GM18519 (cell line): Measurements from ENCODE around the gene RCBTB1.
"Not testable (repeated sequence)": the region's sequence is repeated elsewhere in the genome, so short reads cannot be mapped to it uniquely, and the experiment has no call there.

Experiments
- ATAC-seq: cut with Tn5 transposase; IDR thresholded peaks from one replicate; pipeline ENCODE4 v1.9.1; 2021; ENCODE audit warnings: mild to moderate bottlenecking, moderate library complexity; ENCODE audit not compliant: unreplicated experiment, low FRiP score

Gene RCBTB1

DNA sequence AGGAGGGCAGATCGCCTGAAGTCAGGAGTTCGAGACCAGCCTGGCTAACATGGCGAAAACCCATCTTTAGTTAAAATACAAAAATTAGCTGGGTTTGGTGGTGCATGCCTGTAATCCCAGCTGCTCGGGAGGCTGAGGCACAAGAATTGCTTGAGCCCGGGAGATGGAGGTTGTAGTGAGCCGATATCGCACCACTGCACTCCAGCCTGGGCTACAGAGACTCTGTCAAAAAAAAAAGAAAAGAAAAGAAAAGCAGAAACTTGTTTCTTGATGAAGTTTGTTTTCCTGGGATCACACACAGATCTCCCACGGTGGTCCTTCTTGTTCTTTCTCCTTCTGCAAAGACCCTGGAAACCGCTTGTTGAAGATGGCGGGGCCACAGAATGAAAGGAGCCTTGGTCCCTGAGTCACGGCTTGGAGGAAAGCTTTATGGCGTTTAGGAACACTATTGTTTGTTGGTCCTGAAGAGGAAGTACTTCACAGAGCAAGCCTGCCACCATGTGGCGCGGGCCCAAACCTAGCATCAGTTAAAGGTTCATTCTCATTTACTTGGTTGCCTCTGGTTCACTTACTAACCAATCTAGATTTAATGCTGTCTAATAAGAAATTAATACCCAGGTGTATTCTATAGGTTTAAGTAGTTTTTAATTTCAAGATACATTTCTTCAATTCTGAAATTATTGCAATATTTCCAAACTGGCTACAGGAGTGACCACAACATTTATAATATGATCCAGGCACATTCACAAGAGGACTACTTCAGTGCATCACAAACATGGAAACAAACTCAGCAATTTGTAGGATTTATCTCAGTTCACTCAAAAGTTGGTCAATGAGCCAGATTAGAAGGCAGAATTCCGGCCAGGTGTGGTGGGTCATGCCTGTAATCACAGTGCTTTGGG is 21.6 kb upstream of the RCBTB1 start:
- peak; percentile 89 for ATAC-seq

DNA sequence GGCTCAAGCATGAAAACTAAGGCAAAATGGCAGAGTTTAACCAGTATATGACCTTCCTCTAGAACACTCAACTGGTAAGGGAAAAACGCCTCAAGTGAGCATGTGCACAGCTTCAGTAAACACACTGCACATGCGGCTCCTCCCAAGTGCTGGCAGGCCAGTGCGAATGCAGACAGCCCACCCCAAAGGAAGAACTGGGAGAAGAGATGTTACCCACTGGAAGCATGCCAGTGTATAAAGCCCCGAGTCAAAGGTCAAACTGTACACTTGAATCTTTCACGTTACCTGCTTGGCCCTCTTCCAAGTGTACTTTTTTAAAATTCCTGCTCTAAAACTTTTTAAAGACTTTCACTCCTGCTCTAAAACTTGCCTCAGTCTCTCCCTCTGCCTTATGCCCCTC is 19.2 kb upstream of the RCBTB1 start:
- no peak for ATAC-seq

DNA sequence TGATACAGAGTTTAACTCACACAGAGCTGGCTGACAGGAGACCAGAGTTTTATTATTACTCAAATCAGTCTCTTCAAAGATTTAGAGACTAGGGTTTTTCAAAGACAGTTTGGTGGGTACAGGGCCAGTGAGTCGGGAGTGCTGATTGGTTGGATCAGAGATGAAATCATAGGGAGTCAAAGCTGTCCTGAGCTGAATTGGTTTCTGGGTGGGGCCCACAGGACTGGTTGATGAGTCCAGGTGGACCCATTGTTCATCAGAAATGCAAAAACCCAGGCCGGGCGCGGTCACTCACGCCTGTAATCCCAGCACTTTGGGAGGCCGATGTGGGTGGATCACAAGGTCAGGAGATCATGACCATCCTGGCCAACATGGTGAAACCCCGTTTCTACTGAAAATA is 17.3 kb upstream of the RCBTB1 start:
- not testable (repeated sequence) for ATAC-seq

DNA sequence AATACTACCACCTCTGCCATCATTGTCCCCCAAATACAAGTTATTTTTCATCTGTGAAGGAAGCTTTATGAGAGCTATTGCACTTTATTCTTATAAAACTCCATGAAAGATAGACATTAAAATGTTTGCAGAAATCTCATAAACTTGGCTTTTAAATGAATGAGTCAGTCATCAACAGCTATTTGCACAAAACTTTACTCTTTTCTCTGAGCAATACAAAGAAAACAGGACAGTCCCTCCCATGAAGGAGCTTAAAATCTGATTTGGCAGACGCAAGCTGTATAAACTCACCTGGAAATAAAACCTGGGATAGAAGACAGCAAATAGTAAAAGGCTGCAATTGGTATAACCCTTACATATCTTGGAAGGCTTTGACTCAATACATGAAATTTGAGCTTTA is 16.6 kb upstream of the RCBTB1 start:
- no peak for ATAC-seq

DNA sequence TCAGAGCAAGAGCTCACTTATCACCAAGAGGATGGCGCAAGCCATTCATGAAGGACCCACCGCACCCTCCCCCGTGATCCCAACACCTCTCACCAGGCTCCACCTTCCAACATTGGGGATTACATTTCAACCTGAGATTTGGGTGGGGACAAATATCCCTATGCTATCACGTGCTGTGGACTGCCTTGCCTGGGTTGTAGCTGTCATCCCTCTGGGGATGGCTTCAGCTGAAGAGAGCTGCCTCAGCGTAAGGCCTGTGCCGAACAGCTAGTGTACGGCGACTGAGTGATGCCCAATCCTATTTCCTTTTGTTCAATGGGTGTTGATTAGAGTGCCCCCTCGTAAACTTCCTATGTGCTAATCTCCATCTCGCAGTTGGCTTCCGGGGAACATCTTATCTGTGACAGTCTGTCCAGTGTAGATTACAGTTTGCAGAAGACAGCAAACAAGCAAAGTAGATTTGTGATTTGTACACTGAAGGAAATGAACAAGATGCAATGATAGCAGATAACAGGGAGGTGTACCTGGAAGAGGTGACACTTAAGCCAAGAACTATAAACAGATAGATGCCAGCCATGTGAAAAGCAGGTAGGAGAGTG is 11.8 kb upstream of the RCBTB1 start:
- no peak for ATAC-seq

DNA sequence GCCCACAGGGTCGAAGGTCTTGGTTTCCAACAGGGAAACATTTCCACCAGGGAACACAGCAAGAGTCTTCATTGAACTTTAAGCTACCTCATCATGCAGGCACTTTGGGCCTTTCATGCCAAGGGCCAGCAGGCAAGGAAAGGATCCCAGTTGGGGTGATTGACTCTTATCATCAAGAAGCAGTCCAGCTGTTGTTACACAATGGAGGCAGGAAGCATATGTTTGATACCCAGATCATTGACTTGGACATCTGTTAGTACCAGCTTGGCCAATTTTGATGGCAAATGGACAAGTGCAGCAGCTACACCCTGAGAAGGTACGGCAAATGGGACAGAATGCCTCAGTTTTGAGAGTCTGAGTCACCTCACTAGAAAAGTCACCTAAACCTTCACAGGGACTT is 10.9 kb upstream of the RCBTB1 start:
- no peak for ATAC-seq

DNA sequence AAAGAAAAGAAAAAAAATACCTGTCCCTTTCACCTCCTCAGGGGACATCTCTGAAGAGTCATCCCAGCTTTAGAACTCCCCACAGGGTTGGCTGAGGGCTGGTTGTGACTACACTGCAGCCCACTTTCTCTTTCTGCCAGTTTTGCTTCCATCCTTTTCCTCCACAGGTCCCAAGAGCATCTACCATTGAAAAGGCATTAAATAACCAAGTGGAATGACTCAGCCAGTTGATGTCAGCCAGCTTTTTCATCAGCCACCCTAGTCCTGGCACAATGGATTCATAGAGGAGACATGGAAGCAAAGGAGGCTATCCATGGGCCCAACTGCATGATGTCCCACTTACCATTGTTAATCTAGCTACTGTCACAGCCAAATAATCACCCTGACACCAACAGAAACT is 9.2 kb upstream of the RCBTB1 start:
- ATAC-seq, result no peak

DNA sequence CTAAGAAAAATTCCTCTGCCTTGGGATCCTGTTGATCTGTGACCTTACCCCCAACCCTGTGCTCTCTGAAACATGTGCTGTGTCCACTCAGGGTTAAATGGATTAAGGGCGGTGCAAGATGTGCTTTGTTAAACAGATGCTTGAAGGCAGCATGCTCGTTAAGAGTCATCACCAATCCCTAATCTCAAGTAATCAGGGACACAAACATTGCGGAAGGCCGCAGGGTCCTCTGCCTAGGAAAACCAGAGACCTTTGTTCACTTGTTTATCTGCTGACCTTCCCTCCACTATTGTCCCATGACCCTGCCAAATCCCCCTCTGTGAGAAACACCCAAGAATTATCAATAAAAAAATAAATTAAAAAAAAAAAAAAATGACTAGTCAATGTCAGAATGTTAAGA is 8.5 kb upstream of the RCBTB1 start:
- ATAC-seq, result not testable (repeated sequence)

DNA sequence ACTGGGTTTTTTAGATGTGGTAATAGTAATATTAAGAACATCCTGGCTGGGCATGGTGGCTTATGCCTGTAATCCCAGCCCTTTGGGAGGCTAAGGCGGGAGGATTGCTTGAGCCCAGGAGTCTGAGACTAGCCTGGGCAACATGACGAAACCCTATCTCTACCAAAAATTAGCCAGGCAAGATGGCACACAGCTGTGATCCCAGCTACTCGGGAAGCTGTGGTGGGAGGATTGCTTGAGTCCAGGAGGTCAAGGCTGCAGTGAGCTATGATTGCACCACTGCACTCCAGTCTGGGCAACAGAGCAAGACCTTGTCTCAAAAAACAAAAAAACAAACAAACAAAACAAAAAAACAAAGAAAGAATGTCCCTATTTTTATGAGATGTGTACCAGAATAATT is 5.4 kb upstream of the RCBTB1 start:
- not testable (repeated sequence) for ATAC-seq

DNA sequence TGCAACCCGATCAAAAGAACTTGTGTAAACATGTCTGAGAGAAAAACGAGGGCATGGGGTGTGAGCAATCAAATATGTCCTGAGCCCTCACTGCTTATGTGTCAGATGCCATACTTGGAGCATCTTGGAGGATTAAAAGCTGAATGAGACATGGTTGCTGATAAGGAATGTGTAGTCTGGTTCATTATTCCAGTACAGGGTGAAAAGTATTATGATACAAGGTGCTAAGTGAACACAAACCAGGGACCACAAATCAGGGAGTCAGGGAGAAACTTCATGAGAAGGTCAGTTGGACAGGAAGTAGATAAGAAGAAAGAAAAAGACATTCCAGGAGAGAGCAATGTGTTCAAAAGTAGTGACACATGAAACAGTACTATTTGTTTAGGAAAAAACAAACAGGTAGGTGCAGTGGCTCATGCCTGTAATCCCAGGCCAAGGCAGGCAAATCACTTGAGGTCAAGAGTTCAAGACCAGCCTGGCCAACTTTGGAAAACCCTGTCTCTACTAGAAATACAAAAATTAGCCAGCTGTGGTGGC is 2.0 kb upstream of the RCBTB1 start:
- no peak for ATAC-seq

DNA sequence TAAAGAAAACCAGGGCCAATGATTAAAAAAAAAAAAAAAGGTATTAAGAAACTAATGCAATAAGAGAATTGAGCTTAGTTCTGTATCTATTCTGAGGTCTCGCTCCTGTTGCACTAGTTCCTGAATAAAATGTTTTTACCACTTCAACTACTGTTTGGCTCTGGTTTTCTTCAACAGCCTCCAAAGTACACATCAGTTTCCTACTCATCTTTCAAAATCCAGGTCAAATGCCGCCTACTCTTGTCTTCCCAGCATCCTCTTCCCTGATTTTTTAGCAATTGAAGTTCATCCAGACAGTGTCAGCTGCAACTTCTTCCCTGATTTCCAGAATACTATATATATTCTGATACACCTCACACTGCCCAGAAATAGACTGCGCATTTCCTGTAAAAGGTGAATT is 1.4 kb upstream of the RCBTB1 start:
- no peak for ATAC-seq

DNA sequence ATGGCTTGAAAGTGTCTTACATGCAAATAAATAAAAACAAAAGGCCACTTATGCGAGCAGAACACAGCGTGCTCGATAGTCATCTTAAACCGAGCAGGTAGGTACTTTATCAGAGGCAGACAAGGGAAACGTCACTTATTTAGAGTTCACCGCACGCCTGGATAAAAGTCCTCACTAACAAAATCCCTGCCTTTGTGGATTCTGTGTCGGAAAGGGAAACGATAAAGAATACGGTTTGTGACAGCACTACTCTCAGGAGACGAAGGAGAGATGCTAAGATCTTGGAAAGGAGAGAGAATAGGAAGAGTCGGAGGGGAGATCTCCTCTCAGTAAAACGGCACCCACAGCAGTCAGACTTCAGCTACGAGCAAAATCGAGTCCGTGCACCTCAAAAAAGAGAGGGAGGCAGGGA is 581 bp downstream of the RCBTB1 start:
- no peak for ATAC-seq

DNA sequence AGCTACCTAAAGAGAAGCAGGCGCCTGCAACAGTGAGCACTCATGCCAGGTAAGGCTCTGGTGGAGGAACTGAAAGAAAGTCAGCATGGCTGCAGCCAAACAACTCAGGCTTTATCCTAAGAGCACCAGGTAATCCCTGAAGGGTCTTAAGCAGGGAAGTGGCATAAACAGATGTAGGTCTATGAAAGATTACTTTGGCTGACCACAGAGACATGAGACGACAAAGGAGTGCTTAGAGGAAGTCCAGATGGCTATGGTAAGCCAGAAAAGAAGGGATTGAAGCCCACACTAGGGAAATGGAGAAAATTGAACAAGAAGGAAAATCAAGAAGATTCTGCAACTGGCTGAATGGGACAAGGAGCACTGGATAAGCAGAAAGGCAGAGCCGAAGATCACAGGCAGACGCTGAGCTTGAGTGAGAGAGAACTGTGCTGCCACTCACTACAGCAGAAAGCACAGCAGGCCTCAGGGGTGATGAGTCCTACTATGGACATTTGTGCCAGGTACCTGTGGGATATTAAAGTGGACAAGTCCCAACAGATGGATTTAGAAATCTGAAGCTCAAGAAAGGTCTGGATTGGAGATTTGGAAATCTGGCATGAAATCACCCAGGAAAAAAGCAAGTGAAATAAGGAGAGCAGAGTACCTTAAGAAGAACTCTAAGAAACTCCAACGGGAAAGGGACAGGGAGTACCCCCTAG is 4.2 kb downstream of the RCBTB1 start:
- ATAC-seq, result no peak

DNA sequence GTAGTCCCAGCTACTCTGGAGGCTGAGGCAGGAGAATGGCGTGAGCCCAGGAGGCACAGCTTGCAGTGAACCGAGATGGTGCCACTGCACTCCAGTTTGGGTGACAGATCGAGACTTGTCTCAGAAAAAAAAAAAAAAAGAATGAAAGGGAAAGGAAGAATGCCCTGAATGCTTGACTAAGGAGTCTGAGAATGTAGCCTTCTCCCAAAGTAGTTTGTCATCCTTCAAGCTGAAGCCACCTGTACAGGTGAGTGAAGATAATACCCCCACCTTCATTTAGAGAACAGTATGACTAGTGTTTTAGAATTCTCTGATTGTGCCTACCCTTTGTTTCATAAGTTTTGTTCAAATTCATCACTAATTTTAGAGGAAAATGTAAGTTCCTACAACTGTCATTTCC is 5.9 kb downstream of the RCBTB1 start:
- ATAC-seq, result no peak

DNA sequence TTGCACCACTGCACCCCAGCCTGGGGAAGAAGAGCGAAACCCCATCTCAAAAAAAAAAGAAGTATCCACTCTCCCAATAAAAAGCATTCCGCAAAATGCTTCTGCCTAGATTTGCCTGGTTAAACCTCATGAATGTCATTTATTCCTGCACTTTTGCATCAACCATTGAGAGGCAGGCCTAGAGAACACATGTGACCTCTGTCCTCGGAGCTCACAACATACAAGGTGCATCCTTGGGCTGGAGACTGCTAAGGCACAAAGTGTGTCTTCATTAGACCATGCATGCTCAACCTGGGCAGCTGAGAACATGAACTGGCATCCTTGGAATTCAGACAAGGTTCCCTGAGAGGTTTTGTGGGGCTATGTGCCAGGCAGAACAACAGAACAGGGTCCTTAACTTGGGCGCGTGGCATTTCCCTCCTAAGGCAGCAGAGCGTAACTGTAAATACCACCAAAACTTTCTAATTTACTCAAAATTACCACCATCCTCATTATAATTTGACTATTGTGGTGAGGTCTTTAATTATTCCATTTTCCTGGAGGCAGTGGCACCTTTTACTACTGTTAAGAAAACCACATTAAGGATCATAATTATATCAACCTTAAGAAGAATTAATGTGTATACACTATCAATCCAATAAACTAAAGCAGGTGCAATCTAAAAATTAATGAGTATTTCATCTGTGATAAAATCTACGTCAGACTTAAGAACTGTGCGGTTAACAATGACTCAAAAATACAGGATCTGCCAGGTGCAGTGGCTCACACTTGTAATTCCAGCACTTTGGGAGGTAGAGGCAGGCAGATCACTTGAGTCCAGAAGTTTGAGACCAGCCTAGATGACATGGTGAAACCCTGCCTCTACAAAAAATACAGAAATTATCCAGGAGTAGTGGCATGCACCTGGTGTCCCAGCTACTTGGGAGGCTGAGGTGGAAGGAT is 13.8 kb downstream of the RCBTB1 start:
- no peak for ATAC-seq

DNA sequence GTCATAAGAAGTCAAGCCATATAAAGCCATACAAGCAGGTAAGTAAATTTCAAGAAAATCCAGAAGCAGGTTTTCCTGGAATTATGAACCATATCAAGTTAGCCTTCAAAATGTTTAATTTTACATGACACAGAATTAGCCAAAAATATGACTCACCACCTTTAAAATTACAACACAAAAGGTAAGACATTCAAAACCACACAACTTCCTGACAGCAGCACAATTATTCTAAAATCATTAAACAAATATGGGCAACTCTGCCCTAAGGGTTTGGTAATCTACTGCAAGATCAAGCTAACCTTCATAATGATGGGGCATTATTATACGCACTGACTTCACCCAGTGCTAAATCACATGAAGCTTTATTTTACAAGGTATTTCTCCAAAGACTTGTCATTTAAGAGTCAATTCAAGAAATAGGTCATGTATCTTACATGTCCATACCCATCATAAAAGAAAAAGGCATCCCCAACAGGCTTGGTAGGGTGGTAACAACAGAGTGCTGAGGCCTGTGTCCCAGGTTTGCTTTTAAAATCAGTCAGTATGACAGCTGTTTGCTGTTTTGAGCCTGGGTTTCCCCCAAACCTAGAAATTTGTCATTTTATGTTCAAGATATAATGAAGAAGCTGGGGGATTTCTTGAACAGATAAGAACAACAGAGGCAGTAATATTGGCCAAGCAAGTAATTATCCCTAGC is 15.2 kb downstream of the RCBTB1 start:
- ATAC-seq, result no peak

DNA sequence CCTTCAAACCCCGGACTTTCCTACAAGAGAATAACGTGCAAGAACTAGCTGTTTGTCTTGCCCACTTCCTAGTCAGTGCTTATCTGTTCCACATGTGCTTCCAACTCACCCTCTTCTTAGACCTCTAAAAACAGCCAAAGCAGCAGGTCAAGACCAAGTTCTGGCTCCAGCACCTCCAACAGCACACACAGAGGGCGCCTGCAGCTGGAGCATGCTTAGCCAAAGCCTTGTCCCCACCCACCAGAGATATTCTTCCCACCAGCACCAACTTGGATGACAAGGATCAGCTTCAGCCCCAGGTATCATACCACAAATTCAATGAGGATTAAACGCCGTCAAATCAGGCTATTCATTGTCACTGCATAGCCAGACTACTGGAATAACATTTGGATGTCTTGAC is 17.9 kb downstream of the RCBTB1 start:
- no peak for ATAC-seq

DNA sequence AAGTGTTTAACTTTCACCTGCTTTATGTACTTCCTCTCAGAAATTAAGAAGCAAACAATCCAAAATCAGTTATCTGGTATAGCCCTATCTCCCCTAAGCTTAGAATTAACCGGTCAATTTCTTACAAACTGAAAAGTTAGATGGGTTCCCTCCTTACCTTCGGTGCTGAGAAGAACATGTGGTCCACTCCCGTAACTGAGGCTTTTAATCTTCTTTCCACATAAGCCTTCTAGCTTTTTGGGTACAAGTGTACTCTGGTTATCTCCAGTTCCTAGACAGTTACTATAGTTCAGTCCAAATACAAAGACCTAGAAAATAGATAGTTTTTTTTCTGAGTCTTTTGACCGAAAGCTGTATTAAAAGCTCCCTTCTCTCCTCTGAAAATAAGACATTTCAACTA is 18.9 kb downstream of the RCBTB1 start:
- no peak for ATAC-seq

DNA sequence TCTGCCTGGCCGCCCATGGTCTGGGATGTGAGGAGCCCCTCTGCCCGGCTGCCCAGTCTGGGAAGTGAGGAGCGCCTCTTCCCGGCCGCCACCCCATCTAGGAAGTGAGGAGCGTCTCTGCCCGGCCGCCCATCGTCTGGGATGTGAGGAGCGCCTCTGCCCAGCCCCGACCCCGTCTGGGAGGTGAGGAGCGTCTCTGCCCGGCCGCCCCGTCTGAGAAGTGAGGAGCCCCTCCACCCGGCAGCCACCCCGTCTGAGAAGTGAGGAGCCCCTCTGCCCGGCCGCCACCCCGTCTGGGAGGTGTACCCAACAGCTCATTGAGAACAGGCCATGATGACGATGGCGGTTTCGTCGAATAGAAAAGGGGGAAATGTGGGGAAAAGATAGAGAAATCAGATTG is 19.9 kb downstream of the RCBTB1 start:
- not testable (repeated sequence) for ATAC-seq

DNA sequence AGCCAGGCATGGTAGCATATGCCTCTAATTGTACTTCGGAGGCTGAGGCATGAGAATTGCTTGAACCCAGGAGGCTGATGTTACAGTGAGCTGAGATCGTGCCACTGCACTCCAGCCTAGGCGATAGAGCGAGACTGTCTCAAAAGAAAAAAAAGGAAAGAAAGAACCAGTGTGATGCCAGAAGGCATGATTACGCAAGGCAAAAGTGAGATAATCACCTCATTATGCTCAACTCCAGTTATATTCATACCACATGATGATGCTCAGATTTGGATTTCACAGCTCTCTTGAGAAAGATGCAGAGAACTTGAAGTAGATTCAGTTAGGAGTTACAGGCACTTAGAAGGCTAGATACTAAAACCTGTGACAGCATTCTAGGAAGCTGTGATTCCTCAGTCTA is 21.8 kb downstream of the RCBTB1 start:
- ATAC-seq, result no peak
